GM21526 (cell line): Measurements from ENCODE around the gene ACTL10.
"Not testable (repeated sequence)": the region's sequence is repeated elsewhere in the genome, so short reads cannot be mapped to it uniquely, and the experiment has no call there.

ENCODE experiments used
- ATAC-seq: cut with Tn5 transposase; IDR thresholded peaks from one replicate; pipeline ENCODE4 v1.9.1; 2021; ENCODE audit warnings: moderate library complexity; ENCODE audit not compliant: unreplicated experiment, low FRiP score

The ACTL10 gene

GRCh38 chr20:33666293-33667244 is at the start of gene ACTL10:
Gene ACTL10, plus strand, starts transcription at chr20:33666943. Its CDS starts 555 bp downstream, at chr20:33667498.
- ATAC-seq = peak; percentile 61

GRCh38 chr20:33621717-33622400 is 44.9 kb upstream of the ACTL10 start:
- no peak for ATAC-seq

- no peak for ATAC-seq
These were observed 43.9 kb upstream of the ACTL10 start for GRCh38 chr20:33622705-33623365.

GRCh38 chr20:33624399-33624798 is 42.3 kb upstream of the ACTL10 start:
- ATAC-seq = no peak

GRCh38 chr20:33626190-33626589 is 40.6 kb upstream of the ACTL10 start:
- ATAC-seq = no peak

- no peak for ATAC-seq
These were observed 39.0 kb upstream of the ACTL10 start for GRCh38 chr20:33627577-33628216.

GRCh38 chr20:33629533-33629932 is 37.2 kb upstream of the ACTL10 start:
- ATAC-seq = no peak

GRCh38 chr20:33629979-33630378 is 36.8 kb upstream of the ACTL10 start:
- no peak for ATAC-seq

- no peak for ATAC-seq
These were observed 36.2 kb upstream of the ACTL10 start for GRCh38 chr20:33630507-33630906.

GRCh38 chr20:33631910-33632309 is 34.8 kb upstream of the ACTL10 start:
- ATAC-seq = not testable (repeated sequence)

GRCh38 chr20:33635341-33635740 is 31.4 kb upstream of the ACTL10 start:
- ATAC-seq = no peak

- no peak for ATAC-seq
These were observed 30.0 kb upstream of the ACTL10 start for GRCh38 chr20:33636776-33637175.

- ATAC-seq = no peak
These were observed 26.5 kb upstream of the ACTL10 start for GRCh38 chr20:33640287-33640686.

- no peak for ATAC-seq
These were observed 22.3 kb upstream of the ACTL10 start for GRCh38 chr20:33644313-33645071.

GRCh38 chr20:33645072-33645358 is 21.7 kb upstream of the ACTL10 start:
- ATAC-seq = no peak

- no peak for ATAC-seq
These were observed 21.3 kb upstream of the ACTL10 start for GRCh38 chr20:33645396-33645795.

GRCh38 chr20:33646191-33646590 is 20.6 kb upstream of the ACTL10 start:
- no peak for ATAC-seq

- ATAC-seq = not testable (repeated sequence)
These were observed 19.7 kb upstream of the ACTL10 start for GRCh38 chr20:33646959-33647602.

- peak; percentile 51 for ATAC-seq
These were observed 18.9 kb upstream of the ACTL10 start for GRCh38 chr20:33647603-33648395.
